BJ (cell line): Measurements from ENCODE around the gene PIAS1. TPM values are rescaled to one million over a fixed set of nuclear protein-coding genes. Genes with fewer than 3 reads are reported as not detected.

Experiments used
- CTCF ChIA-PET: fragments of 350-600 bp; formaldehyde crosslinking; extraction: SDS; loops from one replicate; lab custom pipeline; 2021; ENCODE audit warnings: antibody characterized with exemption, inconsistent platforms; lab: Yijun Ruan, JAX
- POLR2A ChIA-PET: fragments of 300-600 bp; sonication (Branson Sonifier 250); formaldehyde crosslinking; extraction: SDS; loops from one replicate; lab custom pipeline; 2021; ENCODE audit warnings: antibody characterized with exemption; lab: Charles Lee
- DNase-seq: peaks from one replicate; pipeline ENCODE4 v3.0.0-alpha.2; 2011; ENCODE audit warnings: low read depth
- H3K27me3 ChIP-seq: 2 replicates; pipeline ENCODE4 v1.6.0; 2011; ENCODE audit warnings: low read length; ENCODE audit not compliant: control insufficient read depth, insufficient read depth
- H3K36me3 ChIP-seq: 2 replicates; pipeline ENCODE4 v1.5.1; 2011; ENCODE audit warnings: low read length; ENCODE audit not compliant: control insufficient read depth, insufficient read depth
- H3K4me3 ChIP-seq: 2 replicates; pipeline ENCODE4 v1.5.1; 2011; ENCODE audit warnings: low read depth, mild to moderate bottlenecking, control low read depth, low read length
- polyA plus RNA-seq: library from polyadenylated mRNA; depleted of rRNA; stranded (reverse); fragments of >200 nt; gene quantifications from 2 replicates; pipeline ENCODE4 v1.2.3, GENCODE V29; 2011
- TF ChIP-seq, protein P1 (sequence below): IDR thresholded peaks from 2 replicates; pipeline ENCODE4 v1.5.1; 2011; ENCODE audit warnings: low read depth, mild to moderate bottlenecking, control low read depth, inconsistent platforms, low read length, moderate library complexity; ENCODE audit not compliant: insufficient read depth

The PIAS1 gene
- polyA plus RNA-seq, 1 experiment, result 37.4 TPM

GRCh38 chr15:68073576-68074288 is 19.6 kb downstream of the PIAS1 start:
- Histone ChIP-seq H3K36me3 (no peaks in the 10 kb centered on the region), H3K4me3 (no peak overlapping the region), H3K27me3 (no peaks in the 10 kb centered on the region)
- ChIA-PET POLR2A (no interaction called here), CTCF (interaction anchor here (0.6 kb wide), 1 partner anchor 214 kb away, joined by 3 read pairs; no protein-coding TSS in a partner anchor)
- no peak for DNase-seq
- TF ChIP-seq, protein P1, sequence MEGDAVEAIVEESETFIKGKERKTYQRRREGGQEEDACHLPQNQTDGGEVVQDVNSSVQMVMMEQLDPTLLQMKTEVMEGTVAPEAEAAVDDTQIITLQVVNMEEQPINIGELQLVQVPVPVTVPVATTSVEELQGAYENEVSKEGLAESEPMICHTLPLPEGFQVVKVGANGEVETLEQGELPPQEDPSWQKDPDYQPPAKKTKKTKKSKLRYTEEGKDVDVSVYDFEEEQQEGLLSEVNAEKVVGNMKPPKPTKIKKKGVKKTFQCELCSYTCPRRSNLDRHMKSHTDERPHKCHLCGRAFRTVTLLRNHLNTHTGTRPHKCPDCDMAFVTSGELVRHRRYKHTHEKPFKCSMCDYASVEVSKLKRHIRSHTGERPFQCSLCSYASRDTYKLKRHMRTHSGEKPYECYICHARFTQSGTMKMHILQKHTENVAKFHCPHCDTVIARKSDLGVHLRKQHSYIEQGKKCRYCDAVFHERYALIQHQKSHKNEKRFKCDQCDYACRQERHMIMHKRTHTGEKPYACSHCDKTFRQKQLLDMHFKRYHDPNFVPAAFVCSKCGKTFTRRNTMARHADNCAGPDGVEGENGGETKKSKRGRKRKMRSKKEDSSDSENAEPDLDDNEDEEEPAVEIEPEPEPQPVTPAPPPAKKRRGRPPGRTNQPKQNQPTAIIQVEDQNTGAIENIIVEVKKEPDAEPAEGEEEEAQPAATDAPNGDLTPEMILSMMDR, result no peak

DNA sequence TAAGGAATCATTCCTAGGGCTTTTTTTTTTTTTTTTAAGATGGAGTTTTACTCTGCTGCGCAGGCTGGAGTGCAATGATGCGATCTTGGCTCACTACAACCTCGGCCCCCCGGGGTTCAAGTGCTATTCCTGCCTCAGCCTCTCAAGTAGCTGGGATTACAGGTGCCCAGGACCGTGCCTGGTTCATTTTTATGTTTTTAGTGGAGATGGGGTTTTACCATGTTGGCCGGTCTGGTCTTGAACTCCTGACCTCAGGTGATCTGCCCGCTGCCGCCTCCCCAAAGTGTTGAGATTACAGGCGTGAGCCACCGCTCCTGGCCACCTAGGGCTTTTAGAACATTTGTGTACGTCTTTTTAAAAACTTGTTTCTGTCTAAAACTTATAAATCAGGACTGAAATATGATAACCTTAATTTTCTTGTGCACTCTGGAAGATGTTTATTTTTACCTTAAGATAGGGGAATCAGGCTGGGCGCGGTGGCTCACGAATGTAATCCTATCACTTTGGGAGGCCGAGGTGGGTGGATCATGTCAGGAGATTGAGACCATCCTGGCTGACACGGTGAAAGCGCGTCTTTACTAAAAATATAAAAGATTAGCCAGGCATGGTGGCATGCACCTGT is 21.8 kb downstream of the PIAS1 start:
- CTCF ChIA-PET, result no interaction called here
- POLR2A ChIA-PET, result no interaction called here
- no peaks in the 10 kb centered on the region for H3K27me3 ChIP-seq

GRCh38 chr15:68078365-68078764 is 24.2 kb downstream of the PIAS1 start:
- no peak for DNase-seq
- ChIA-PET POLR2A (no interaction called here), CTCF (no interaction called here)
- H3K4me3 ChIP-seq, result no peak overlapping the region
- no peaks in the 10 kb centered on the region for H3K27me3 ChIP-seq
- no peaks in the 10 kb centered on the region for H3K36me3 ChIP-seq
- TF ChIP-seq, protein P1, result no peak

More for the DNA sequence above, 21.8 kb downstream of the PIAS1 start:
- H3K36me3 ChIP-seq, result no peaks in the 10 kb centered on the region
- no peak overlapping the region for H3K4me3 ChIP-seq
- no peak for DNase-seq
- TF ChIP-seq, protein P1, result no peak

GRCh38 chr15:68080334-68080733 is 26.2 kb downstream of the PIAS1 start:
- ChIA-PET CTCF (no interaction called here), POLR2A (no interaction called here)
- no peak overlapping the region for H3K4me3 ChIP-seq
- H3K36me3 ChIP-seq, result no peaks in the 10 kb centered on the region
- DNase-seq, result no peak
- no peaks in the 10 kb centered on the region for H3K27me3 ChIP-seq
- TF ChIP-seq, protein P1, result no peak

DNA sequence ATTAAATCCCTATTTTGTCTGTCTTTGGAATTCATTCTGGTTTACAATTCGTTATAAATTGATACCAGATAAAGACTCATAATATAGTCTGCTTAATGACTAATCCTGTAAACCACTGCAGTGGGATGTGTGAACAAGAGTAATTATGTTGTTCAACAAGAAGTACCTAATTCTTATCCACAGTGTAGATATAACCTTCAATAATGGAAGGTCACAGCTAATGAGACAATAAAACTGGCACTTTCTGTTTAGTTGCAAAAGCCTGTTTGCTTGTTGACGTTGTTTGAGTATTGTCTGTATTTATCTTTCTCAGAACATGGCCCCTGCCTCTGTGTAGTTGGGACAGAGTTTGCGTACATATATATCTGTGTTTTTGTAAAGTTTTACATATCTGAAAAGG is 26.7 kb downstream of the PIAS1 start:
- TF ChIP-seq, protein P1, result no peak
- H3K36me3 ChIP-seq, result no peaks in the 10 kb centered on the region
- ChIA-PET POLR2A (no interaction called here), CTCF (no interaction called here)
- no peak for DNase-seq
- H3K4me3 ChIP-seq, result no peak overlapping the region
- no peaks in the 10 kb centered on the region for H3K27me3 ChIP-seq
